CD4-positive, alpha-beta T cell treated with Interleukin-21 for 1 hour (primary cell): Measurements from ENCODE around the gene HDAC11.
"Not testable (repeated sequence)": the region's sequence is repeated elsewhere in the genome, so short reads cannot be mapped to it uniquely, and the experiment has no call there.

ENCODE experiments used
- DNase-seq: peaks from one replicate; pipeline ENCODE4 v3.0.0-alpha.2; 2020

Gene HDAC11

DNA sequence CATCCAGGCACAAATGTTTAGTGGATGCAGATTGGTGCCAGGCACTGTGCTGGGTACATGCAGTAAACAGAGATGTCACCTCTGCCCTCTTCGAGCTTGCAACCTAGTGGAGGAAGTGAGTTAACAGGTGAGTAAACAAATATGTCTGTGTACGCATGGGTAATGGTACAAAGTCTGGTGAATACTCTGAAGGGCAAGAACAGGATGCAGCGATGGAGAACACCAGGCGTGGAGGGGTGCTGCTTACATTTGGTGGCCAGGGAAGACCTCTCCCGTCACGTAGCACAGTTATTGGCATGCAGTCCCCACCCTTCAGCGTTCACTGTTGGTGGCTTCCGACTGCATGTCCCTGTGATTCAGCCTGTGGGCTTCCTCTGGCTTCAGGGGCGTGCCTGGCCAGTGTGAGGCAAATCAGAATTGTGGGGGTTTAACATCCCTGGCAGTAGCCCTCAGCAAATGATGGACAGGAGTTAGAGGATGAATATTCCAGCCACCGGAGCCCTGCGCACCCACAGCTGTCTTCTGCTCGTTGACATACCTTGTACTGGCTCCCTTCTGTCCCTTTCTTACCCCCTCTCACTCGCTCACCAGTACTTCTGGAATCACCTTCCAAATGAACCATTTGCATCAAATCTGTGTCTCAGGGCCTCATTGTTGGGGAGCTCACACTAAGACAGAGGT, 9.1 kb upstream of the HDAC11 start:
- no peak for DNase-seq

DNA sequence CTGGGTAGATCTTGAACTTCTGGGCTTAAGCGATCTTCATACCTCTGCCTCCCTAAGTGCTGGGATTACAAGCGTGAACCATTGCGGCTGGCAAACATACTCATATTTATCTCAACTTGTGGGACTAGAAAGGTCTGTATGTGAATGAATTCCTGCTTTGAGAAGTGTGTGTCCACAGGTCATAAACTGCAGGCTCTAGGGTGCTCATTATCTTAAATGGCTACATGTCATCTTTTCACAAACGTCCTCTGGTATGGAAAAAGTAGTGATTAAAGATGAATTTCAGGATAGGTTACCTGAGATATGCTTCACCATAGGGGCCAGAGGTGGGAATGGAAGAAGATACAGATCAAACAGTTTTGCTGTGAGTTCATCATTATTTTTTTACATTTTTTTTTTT, 7.8 kb upstream of the HDAC11 start:
- no peak for DNase-seq

DNA sequence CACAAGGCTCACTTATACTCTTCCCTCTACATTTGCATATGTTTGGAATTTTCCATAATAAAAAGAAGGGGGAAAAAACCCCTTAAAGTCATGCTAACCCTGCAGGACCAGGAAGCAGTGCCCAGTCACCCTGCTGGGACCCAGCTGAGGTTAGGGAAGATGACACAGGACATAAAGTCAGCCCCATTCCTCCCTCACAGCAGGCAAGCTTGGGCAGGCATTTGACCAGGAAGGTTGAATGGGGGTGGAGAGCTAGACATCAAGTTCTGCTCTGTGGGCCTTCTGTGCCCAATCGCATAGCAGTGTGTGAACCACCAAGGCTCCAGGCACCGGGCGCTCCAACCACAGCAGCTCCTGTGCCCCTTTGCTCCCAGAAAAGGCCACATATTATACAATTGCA, 7.1 kb upstream of the HDAC11 start:
- no peak for DNase-seq

DNA sequence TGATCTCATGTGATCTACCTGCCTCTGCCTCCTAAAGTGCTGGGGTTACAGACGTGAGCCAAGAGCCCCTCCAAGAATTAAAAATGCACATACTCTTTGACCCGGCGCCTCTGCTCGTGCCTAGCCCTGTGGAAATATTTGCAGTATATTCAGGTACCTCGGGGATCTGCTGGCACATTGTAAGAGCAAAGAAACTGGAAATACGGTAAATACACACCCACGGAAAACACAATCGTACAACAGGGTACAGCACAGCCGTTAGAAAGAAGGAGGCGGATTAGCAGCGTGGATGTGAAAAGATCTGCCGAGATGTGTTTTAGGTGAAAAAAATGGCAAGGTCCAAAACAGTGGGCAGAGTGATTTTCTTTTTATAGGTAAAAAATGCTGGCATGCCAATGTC, 6.1 kb upstream of the HDAC11 start:
- no peak for DNase-seq

DNA sequence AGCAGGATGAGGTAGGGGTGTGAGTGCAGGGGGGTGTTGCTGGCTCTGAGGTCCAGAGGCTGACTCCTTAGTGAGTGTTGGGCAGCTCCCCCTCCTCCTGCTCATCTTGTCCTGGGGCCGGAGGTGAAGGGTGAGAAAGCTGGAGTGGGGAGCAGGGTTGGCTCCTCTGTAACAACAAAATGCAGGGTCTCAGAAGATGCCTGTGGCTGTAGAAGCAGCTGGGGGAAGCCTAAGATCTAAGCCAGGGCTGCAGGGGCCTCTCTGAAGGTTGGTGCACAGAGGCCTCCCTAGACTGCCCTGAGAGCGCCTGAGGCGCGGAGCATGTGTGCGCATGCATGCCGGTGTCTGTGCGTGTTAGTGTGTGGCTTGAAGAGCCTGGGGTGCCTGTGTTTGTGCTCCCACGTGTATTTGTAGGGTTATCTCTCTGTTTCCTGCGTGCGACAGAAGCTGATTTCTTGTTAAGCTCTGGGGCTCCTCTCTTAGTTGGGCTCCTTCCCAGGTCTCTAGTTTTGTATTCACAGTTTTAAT, 5.3 kb upstream of the HDAC11 start:
- DNase-seq: no peak

DNA sequence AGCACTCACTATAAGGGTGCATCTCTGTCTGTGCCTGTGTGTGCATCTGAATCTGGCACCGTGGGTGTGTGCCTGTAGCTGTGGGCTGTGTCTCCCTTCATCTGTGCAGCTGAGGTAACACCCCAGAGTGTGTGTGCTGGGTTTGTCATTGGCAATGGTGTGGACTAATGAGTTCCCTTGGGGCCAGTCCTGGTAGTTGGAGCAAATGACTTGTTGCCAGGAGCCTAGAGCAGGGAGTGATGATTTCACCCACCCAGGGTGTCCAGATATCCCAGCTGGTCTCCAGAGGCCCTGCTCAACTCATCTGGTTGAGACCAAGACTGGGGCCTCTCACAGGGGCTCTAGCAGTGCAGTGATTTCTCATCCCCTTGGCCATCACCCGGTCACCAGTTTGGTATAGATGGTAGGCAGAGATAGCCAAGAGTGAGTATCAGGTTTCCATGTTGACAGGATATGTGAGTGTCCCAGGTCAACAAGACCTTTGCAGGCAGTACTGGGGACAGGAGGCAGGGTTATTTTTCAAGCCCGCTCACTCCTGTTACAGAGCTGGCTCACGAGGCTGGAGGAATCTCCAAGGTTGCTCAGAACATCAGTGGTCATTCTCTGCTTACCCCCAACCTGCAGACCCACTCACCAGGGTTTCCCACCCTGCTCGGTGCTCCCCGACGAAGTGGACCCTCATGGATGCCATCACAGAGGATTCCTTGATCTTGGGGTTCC, 4.1 kb upstream of the HDAC11 start:
- no peak for DNase-seq

DNA sequence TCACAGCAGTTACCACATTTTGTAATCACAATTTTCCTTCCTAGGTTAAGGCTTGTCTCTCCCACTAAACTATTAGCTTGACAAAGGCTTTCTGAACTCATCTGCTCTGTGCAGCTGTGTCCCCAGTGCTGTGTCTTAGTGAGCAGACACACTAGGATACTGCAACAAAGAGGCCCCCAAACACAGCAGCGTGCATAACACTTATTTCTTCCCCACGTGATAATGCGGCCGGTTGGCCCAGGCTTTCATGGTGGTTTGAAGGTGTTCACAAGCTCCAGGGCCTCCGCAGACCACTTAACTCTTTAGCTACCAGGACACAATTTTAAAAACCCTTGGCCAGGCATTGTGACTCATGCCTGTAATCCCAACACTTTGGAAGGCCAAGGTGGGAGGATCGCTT, 2.2 kb upstream of the HDAC11 start:
- no peak for DNase-seq

DNA sequence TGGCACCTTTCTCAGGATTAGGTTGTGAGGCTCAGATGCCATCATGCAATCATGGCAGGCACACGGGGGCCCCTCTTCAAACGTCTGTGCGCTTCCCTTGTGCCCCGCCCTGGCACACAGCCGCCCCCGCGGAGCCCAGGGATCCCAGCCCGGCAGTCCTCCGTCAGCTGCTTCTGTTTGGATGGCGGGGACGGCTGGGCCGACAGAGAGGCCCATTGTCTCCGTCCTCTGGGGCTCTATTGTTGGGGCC, 849 bp upstream of the HDAC11 start:
- no peak for DNase-seq

DNA sequence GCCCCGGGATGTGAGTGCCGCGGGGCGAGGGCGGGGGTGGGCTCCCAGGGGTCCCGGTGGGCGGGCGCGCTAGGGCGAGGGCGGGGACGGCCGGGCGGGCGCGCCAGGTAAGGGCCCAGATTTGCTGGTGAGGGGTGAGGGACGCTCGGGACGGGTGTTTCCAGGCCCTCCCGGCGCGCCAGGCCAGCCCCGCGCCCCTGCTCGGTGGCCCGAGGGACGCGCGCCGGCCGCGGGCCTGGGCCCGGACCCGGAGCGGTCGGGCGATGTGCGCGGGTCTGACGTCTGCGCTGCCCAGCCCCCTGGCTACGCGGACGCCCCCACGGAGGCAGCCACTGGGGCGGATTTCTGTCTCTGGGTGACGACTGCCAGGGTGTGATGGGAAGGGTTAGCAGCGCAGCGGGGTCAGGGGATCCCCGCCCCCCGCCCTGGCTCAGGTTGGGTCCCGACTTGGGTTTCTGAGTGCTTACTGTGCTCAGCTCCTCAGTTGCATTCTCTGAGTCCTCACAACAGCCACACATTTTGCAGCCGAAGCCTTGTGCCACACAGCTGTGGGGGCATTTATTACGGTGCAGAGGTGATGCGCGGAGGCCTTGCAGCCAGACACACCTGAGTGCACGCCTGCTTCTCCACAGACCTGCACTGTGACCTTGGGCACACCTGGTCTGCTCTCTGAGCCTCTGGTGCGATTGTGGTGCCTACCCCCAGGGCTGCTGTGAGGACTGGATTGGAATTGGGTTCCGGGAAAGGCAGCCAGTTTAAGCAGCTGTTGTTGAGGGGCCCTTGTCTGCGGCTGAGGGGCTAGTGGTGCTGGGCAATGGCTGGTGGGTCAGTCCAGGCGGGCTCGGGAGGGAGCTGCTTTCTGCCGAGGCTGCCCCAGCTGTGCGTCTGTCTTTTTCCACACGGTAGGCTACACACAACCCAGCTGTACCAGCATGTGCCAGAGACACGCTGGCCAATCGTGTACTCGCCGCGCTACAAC, 523 bp downstream of the HDAC11 start:
- peak; percentile 60 for DNase-seq

DNA sequence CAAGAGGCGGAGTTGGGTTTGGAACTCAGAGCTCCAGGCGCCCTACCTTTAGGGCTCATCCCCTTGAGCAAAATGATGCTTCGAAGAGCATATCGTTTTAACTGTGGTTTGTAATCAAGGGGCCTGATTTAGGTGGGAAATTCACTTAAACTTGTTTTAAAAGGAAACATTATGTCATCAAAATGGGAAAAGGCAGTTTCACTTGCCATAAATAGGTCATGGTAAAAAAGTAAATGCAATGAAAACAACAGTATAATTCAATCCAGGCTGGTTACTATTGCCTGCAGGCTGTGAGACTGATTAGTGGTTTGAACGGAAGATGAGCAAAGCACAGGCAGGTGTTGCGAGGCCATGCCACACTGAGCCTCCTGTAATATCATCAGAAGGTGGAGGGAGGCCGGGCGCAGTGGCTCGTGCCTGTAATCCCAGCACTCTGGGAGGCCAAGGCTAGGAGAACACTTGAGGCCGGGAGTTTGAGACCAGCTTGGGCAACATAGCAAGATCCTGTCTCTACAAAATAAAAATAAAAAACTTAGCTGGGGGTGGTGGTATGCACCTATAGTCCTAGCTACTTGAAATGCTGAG, 2.1 kb downstream of the HDAC11 start:
- DNase-seq: no peak

DNA sequence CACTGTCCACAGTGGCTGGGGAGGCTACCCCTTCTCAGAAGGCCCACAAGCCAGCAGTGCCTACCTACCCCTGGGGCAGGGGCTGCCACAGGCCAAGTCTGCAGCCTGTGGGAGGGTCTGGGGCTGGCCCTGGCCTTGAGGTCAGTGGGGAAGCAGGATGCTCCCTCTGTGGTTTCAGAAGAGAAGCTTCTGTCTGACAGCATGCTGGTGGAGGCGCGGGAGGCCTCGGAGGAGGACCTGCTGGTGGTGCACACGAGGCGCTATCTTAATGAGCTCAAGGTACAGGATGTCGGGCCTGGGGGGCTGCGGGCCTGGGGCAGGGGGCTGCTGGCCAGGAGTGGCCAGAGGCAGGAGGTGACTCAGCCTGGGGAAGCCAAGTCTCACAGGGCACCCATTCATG, 3.2 kb downstream of the HDAC11 start:
- DNase-seq: no peak

DNA sequence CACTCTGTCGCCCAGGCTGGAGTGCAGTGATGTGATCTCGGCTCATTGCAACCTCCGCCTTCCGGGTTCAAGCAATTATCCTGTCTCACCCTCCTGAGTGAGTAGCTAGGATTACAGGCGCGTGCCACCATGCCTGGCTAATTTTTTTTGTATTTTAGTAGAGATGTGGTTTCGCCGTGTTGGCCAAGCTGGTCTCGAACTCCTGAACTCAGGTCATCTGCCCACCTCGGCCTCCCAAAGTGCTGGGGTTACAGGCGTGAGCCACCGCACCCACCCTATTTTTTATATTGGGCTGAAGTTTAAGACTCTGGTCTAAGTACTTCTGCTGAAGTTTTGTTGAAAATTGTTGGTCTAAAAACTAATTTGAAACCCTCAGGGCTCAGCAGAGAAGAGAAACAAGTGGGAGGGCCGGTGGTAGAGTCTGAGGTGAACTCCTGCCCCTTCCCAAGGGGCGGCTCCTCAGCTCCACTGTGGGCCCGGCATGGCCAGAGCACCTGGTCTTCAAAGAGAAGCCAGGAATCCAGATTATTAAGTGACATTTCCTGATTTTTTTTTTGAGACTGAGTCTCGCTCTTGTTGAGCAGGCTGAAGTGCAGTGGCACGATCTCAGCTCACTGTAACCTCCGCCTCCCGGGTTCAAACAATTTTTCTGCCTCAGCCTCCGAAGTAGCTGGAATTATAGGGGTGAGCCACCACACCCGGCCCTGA, 4.0 kb downstream of the HDAC11 start:
- DNase-seq: no peak

DNA sequence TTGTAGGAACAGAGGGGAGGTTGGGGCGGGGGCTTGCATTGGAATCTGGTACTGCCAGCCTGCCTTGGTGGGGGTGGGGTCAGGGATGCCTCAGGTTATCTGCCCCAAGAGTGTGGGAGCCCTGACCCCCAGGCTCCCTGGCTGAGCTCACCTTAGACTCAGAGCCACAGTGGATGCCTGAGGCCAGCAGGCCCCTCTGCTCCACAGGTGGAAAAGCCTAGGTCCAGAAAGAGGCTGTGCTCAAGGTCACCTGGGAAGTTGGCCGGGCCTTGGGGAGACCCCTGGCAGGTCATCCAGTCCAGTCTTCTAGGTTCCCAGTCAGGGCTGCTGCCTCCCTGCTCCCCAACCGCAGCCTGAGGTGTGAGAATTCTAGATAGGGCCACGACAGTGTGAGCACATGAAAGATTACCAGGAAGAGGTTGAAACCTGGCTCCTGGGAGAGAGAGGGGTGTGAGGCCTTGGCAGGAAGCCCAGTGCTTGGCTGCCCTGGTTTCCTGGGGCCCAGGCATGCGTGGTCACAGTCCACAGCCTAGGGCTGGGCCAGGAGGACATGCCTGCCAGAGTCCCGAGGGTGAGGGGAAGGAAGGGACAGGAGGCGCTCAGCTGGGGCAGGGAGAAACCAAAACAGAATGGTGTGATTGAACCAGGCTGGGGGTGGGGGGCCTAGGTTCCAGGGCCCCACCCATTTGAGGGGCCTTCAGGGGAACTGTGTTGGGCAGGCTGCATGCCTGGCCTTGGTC, 4.9 kb downstream of the HDAC11 start:
- peak; percentile 34 for DNase-seq

DNA sequence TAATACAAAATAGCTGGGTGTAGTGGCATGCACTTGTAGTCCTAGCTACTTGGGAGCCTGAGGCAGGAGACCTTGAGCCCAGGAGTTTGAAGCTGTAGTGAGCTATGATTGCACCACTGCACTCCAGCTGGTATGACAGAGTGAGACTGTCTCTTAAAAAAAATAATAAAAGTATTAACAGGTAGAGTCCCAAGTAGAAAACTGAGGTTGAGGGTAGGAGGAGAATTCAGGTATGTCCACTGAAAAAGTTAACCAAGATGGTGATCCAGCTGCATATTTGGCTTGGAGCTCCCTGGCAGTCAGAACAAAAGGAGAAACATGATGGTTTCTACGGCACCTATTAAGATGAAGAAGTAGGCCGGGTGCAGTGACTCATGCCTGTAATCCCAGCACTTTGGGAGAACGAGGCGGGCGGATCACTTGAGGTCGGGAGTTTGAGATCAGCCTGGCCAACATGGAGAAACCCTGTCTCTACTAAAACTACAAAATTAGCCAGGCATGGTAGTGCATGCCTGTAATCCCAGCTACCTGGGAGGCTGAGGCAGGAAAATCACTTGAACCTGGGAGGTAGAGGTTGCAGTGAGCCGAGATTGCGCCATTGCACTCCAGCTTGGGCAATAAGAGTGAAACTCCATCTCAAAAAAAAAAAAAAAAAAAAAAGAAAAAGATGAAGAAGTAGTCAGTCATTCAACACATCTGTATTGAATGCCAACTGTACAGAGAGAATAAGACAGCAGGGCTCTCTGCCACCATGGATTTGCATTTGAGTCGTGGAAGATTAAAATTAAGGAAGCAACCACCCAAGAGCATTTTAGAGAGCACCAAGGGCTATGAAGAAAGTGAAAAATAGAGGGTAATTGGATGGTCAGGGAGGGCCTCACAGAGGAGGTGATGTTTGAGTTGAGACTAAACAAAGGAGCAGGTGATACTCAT, 5.8 kb downstream of the HDAC11 start:
- not testable (repeated sequence) for DNase-seq

DNA sequence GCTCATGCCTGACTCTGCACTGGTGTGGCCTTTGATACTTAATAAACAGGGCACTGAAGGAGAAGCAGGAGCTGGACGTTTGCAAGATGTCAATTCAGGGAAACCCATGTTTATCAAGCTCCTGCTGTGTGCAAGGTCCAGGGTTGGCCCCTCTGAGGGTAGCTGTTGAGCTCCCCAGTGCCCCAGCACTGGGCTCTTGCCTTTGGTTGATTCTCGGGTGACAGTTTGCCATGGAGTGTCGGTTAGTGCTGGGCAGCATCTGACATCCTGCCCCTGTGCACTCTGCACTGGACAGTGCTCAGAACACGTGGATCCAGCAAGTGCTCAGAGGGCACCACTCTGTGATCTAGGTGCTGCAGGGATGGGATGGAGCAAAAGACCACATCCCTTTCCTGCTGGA, 7.3 kb downstream of the HDAC11 start:
- DNase-seq: no peak

DNA sequence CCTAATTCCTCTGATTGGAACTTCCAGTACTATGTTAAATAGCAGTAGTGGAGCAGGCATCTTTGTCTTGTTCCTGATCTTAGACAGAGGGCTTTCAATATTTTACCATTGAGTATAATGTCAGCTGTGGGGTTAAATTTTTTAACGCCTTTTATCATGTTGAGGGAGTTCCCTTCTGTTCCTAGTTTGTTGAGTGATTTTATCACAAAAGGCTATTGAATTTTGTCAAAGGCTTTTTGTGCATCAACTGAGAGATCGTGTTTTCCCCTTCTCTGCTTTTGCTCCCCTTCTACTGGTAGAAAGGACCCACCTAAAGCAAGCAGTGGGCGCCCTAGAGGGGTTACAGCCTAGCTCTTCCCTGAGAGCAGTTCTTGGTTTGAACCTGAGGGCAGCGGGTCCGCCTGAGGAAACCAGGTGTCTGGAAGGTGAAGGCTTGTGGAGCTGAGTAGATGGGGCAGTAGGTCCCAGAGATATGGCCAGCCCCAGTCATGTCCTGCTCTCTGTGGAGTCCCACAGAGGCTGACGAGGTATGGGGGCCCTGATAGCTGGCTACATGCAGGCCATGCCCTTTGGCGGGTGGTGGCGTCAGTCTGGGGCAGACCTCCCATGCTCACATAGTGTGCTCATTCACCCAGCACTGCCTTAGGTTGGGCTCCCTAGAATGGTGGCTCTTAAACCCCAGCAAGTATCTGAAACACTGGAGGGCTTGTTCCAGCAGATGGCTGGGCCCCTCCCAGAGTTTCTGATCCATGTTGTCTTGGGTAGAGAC, 11.3 kb downstream of the HDAC11 start:
- no peak for DNase-seq

DNA sequence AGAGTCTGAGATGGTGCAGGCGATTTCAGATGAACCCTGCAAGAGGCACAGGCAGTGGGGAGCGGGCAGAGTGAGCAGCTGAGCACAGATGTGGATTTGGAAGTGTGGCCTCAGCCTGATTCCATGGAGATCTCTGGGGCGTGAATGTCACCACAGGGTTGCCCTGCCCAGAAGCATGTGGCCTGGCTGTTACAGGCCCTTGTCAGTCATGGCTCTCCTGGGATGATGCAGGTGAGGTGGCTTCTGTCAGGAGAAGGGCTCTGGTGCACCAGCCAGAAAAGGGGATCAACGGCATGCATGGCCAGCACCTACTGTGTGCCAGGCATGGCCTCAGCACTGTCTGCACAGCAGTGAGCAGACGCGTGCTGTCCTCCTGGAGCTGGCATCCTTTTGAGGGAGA, 11.9 kb downstream of the HDAC11 start:
- no peak for DNase-seq

DNA sequence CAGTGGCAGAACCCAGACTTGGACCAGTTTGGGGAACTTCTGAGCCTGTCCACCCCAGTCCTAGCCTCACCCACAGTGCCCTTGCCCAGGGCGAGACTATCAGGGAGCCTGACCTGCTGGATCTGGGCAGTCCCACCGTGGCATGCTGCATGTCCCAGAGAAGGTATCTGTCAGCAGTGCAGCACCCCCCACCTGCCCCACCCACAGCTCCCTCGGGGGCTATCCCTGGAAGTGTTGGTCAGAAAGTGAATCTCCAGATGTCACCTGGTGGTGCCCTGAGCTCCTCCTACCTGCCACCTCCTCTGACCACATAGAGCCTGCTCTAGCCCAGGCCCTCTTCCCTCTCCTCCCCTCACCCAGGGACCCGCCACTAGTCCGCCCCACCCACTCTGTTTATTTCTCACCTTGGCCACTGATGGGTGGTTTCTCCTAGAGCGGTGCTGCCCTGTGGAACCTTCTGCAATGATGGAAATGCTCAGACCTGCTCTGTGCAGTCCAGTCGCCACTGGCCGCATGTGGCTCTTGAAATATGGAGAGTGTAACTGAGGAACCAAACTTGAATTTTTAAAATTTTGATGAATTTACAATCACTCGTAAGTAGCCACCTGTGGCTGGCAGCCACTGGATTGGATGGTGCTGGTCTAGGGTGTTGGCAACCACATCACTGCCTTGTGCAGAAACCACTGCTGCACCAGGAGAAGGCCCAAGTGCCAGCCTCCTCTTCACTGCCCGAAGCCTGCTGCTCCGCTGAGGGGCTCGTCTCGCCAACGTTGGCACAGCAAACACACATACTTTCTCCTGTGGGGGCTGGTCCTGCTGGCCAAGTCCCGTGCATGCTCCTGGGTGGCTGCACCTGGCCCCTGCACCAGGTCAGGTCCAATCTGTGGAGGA, 13.1 kb downstream of the HDAC11 start:
- no peak for DNase-seq
